Measurements from ENCODE around the gene C4orf51. TPM values are rescaled to one million over a fixed set of nuclear protein-coding genes. Genes with fewer than 3 reads are reported as not detected.
"Not testable (repeated sequence)": the region's sequence is repeated elsewhere in the genome, so short reads cannot be mapped to it uniquely, and the experiment has no call there.

C4orf51 gene
- total RNA-seq, 2 experiments from 2014 or later, result not detected

GRCh38 chr4:145681956-145682355, 2.0 kb downstream of the C4orf51 start:
- no peak for ATAC-seq

DNA sequence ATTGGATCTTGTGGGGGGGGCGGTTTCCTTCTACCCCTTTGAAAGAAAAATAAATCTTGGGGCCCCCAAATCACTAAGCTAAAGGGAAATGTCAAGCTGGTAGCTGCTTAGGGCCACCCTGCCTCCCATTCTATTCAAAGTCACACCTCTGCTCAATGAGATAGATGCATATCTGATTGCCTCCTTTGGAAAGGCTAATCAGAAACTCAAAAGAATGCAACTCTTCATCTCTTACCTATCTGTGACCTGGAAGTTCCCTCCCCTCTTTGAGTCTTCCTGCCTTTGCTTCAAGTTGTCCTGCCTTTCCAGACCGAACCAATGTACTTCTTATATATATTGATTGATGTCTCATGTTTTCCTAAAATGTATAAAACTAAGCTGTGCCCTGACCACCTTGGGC, 7.0 kb downstream of the C4orf51 start:
- no peaks in the 10 kb centered on the region for H3K36me3 Mint-ChIP-seq (ENCODE audit: low read depth)
- no peak overlapping the region for H3K4me3 Mint-ChIP-seq
- DNase-seq (no peak), ATAC-seq (no peak)
- no peak for TF ChIP-seq CTCF (IDR thresholded peaks at IDR 0.05)
- intact Hi-C loops (cut with micrococcal nuclease), result no loop called here
- no peaks in the 10 kb centered on the region for H3K4me1 Mint-ChIP-seq (ENCODE audit: low read depth)
- ChIA-PET CTCF (no interaction called here), POLR2A (no interaction called here)
- no peak overlapping the region for H3K27ac Mint-ChIP-seq
- peaks cover 2% of the 10 kb centered on the region for H3K27me3 Mint-ChIP-seq
- H3K9me3 Mint-ChIP-seq, result no peaks in the 10 kb centered on the region

More at GRCh38 chr4:145681956-145682355, 2.0 kb downstream of the C4orf51 start:
- TF ChIP-seq CTCF (IDR thresholded peaks at IDR 0.05), result no peak
- Mint-ChIP-seq H3K4me1 (ENCODE audit: low read depth) (no peaks in the 10 kb centered on the region), H3K27me3 (peaks cover 13% of the 10 kb centered on the region), H3K9me3 (peaks cover 10% of the 10 kb centered on the region), H3K27ac (no peak overlapping the region), H3K4me3 (no peak overlapping the region), H3K36me3 (ENCODE audit: low read depth) (no peaks in the 10 kb centered on the region)
- ChIA-PET CTCF (no interaction called here), POLR2A (no interaction called here)
- intact Hi-C loops (cut with micrococcal nuclease), result no loop called here
- DNase-seq, result no peak

DNA sequence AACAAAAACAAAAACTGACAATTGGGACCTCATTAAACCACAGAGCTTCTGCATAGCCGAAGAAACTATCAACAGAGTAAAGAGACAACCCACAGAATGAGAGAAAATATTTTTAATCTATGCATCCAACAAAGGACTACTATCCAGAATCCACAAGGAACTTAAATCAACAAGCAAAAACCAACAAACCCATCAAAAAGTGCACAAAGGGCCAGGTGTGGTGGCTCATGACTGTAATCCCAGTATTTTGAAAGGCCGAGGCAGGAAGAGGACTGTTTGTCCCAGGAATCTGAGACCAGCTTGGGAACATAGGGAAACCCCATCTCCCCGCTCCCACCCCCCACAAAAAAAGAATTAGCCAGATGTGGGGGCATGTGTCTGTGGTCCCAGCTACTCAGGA, 10.7 kb downstream of the C4orf51 start:
- Mint-ChIP-seq H3K27ac (no peak overlapping the region), H3K27me3 (peaks cover 2% of the 10 kb centered on the region), H3K4me1 (ENCODE audit: low read depth) (no peaks in the 10 kb centered on the region), H3K9me3 (peaks cover 4% of the 10 kb centered on the region), H3K4me3 (no peak overlapping the region), H3K36me3 (ENCODE audit: low read depth) (peaks cover 2% of the 10 kb centered on the region)
- no peak for TF ChIP-seq CTCF (IDR thresholded peaks at IDR 0.05)
- ChIA-PET POLR2A (interaction anchor here (0.9 kb wide), 1 partner anchor 85 kb away, joined by 3 read pairs; no protein-coding TSS in a partner anchor), CTCF (no interaction called here)
- no peak for ATAC-seq
- DNase-seq, result no peak
- intact Hi-C loops (cut with micrococcal nuclease), result no loop called here

DNA sequence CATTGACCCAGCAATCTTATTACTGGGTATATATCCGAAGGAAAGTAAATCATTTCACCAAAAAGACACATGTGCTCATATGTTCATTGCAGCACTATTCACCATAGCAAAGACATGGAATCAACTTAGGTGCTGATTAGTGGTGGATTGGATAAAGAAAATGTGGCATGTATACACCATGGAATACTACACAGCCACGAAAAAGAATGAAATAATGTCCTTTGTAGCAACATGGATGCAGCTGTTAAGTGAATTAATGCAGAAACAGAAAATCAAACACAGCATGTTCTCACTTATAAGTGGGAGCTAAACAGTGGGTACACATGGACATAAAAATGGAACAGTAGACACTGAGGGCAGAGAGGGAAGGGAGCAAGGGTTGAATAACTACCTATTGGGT, 11.5 kb downstream of the C4orf51 start:
- POLR2A ChIA-PET, result interaction anchor here (0.9 kb wide), 1 partner anchor 84 kb away, joined by 3 read pairs; no protein-coding TSS in a partner anchor
- intact Hi-C loops (cut with micrococcal nuclease); H3K4me3 Mint-ChIP-seq; DNase-seq; H3K27ac Mint-ChIP-seq; H3K4me1 Mint-ChIP-seq (ENCODE audit: low read depth); H3K27me3 Mint-ChIP-seq; CTCF ChIA-PET; ATAC-seq; H3K36me3 Mint-ChIP-seq (ENCODE audit: low read depth); H3K9me3 Mint-ChIP-seq: not testable (repeated sequence)

DNA sequence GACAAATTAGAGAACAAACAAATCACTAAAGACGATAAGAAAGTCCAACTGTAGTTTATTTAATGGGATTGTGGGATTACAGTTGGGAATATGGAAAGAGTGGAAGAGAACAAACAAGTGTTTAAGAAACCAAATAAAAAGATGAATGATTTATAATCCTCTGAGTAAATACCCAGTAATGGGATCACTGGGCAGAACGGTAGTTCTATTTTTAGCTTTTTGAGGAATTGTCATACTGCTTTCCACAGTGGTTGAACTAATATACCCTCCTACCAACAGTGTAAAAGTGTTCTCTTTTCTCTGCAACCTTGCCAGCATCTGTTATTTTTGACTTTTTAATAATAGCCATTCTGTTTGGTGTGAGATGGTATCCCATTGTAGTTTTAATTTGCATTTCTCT, 15.0 kb downstream of the C4orf51 start:
- TF ChIP-seq CTCF (IDR thresholded peaks at IDR 0.05), result no peak
- no peaks in the 10 kb centered on the region for H3K4me1 Mint-ChIP-seq (ENCODE audit: low read depth)
- POLR2A ChIA-PET, result no interaction called here
- intact Hi-C loops (cut with micrococcal nuclease), result no loop called here
- peaks cover 4% of the 10 kb centered on the region for H3K9me3 Mint-ChIP-seq
- H3K27ac Mint-ChIP-seq, result no peak overlapping the region
- CTCF ChIA-PET, result no interaction called here
- H3K27me3 Mint-ChIP-seq, result no peaks in the 10 kb centered on the region
- H3K4me3 Mint-ChIP-seq, result no peak overlapping the region
- no peak for DNase-seq
- peaks cover 2% of the 10 kb centered on the region for H3K36me3 Mint-ChIP-seq (ENCODE audit: low read depth)
- no peak for ATAC-seq

- Mint-ChIP-seq H3K4me1 (ENCODE audit: low read depth) (no peaks in the 10 kb centered on the region), H3K27ac (no peak overlapping the region), H3K36me3 (ENCODE audit: low read depth) (peaks cover 2% of the 10 kb centered on the region), H3K4me3 (no peak overlapping the region), H3K27me3 (no peaks in the 10 kb centered on the region), H3K9me3 (peaks cover 4% of the 10 kb centered on the region)
- no peak for TF ChIP-seq CTCF (IDR thresholded peaks at IDR 0.05)
- DNase-seq (no peak), ATAC-seq (no peak)
- ChIA-PET POLR2A (no interaction called here), CTCF (no interaction called here)
- intact Hi-C loops (cut with micrococcal nuclease), result no loop called here
Measured at GRCh38 chr4:145697332-145697731, 17.4 kb downstream of the C4orf51 start.
